Measurements from ENCODE around the gene ERBB2.
"Not testable (repeated sequence)": the region's sequence is repeated elsewhere in the genome, so short reads cannot be mapped to it uniquely, and the experiment has no call there.

DNA sequence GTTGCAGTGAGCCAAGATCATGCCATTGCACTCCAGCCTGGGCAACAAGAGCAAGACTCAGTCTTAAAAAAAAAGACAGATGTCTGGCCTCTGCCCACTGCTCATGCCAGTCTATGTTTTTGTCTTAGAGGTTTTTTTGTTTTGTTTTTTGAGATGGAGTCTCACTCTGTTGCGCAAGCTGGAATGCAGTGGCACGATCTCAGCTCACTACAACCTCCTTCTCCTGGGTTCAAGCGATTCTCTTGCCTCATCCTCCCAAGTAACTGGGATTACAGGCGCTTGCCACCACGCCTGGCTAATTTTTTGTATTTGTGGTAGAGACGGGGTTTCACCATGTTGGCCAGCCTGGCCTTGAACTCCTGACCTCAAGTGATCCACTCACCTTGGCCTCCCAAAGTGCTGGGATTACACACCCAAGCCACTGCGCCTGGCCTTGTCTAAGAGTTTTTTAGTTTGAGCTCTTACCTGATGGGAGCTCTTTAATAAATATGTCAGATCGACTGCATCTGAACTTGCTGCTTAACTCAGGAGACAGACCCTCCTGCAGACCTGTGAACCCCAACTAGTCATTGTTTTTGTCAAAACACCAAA is 48.7 kb downstream of the ERBB2 start:
- not testable (repeated sequence) for TF ChIP-seq POLR2A (IDR thresholded peaks at IDR 0.05)
- TF ChIP-seq, protein P1, sequence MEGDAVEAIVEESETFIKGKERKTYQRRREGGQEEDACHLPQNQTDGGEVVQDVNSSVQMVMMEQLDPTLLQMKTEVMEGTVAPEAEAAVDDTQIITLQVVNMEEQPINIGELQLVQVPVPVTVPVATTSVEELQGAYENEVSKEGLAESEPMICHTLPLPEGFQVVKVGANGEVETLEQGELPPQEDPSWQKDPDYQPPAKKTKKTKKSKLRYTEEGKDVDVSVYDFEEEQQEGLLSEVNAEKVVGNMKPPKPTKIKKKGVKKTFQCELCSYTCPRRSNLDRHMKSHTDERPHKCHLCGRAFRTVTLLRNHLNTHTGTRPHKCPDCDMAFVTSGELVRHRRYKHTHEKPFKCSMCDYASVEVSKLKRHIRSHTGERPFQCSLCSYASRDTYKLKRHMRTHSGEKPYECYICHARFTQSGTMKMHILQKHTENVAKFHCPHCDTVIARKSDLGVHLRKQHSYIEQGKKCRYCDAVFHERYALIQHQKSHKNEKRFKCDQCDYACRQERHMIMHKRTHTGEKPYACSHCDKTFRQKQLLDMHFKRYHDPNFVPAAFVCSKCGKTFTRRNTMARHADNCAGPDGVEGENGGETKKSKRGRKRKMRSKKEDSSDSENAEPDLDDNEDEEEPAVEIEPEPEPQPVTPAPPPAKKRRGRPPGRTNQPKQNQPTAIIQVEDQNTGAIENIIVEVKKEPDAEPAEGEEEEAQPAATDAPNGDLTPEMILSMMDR (IDR thresholded peaks at IDR 0.05), result not testable (repeated sequence)
